Trophoblast cell (in vitro differentiated cells and primary cell): ENCODE measurements around the gene SAP30BP.

ENCODE experiments used
- DNase-seq, 2 donors: peaks; one replicate each; pipeline ENCODE4 v3.0.0-alpha.2; 2016
- H2AFZ ChIP-seq: 2 replicates; pipeline ENCODE4 v1.6.1; 2013; ENCODE audit warnings: low read length, moderate library complexity, mild to moderate bottlenecking; ENCODE audit not compliant: insufficient read depth, poor library complexity
- H2AK5ac ChIP-seq: 2 replicates; pipeline ENCODE4 v1.6.1; 2013; ENCODE audit warnings: mild to moderate bottlenecking, low read length
- H2BK120ac ChIP-seq: 2 replicates; pipeline ENCODE4 v1.6.1; 2013; ENCODE audit warnings: low read length, mild to moderate bottlenecking, moderate library complexity; ENCODE audit not compliant: insufficient read depth, poor library complexity
- H2BK12ac ChIP-seq: 2 replicates; pipeline ENCODE4 v1.6.1; 2013; ENCODE audit warnings: mild to moderate bottlenecking, low read length, moderate library complexity
- H2BK5ac ChIP-seq: 2 replicates; pipeline ENCODE4 v1.6.1; 2013; ENCODE audit warnings: low read length, low read depth, moderate library complexity, mild to moderate bottlenecking; ENCODE audit not compliant: poor library complexity
- H3K14ac ChIP-seq: 2 replicates; pipeline ENCODE4 v1.6.1; 2013; ENCODE audit warnings: mild to moderate bottlenecking, low read length
- H3K18ac ChIP-seq: 2 replicates; pipeline ENCODE4 v1.6.1; 2013; ENCODE audit warnings: mild to moderate bottlenecking, low read length
- H3K23ac ChIP-seq: 2 replicates; pipeline ENCODE4 v1.6.1; 2013; ENCODE audit warnings: low read length
- H3K27ac ChIP-seq: 2 replicates; pipeline ENCODE4 v1.5.1; 2013; ENCODE audit warnings: low read depth, mild to moderate bottlenecking, inconsistent platforms, low read length, moderate library complexity
- H3K27me3 ChIP-seq: 2 replicates; pipeline ENCODE4 v1.6.1; 2013; ENCODE audit warnings: inconsistent platforms, mild to moderate bottlenecking, low read length, moderate library complexity; ENCODE audit not compliant: insufficient read depth
- H3K36me3 ChIP-seq, 2 experiments: 1 replicate in 1 of 2; 2 replicates in 1 of 2; pipeline ENCODE4 v1.6.1; 2013; ENCODE audit warnings: low read length in 2 of 2, mild to moderate bottlenecking in 2 of 2, moderate library complexity in 1 of 2; ENCODE audit not compliant: insufficient read depth in 2 of 2, control insufficient read depth in 1 of 2
- H3K4ac ChIP-seq: 2 replicates; pipeline ENCODE4 v1.6.1; 2013; ENCODE audit warnings: low read depth, mild to moderate bottlenecking, low read length, moderate library complexity
- H3K4me1 ChIP-seq, 2 experiments: 1 replicate in 1 of 2; 2 replicates in 1 of 2; pipeline ENCODE4 v1.6.1; 2013; ENCODE audit warnings: low read length in 2 of 2, mild to moderate bottlenecking in 2 of 2, moderate library complexity in 1 of 2; ENCODE audit not compliant: insufficient read depth in 2 of 2, control insufficient read depth in 1 of 2
- H3K4me2 ChIP-seq: 2 replicates; pipeline ENCODE4 v1.6.1; 2013; ENCODE audit warnings: inconsistent platforms, mild to moderate bottlenecking, low read length, moderate library complexity
- H3K4me3 ChIP-seq: 2 replicates; pipeline ENCODE4 v1.5.1; 2013; ENCODE audit warnings: mild to moderate bottlenecking, low read depth, low read length, inconsistent platforms
- H3K79me1 ChIP-seq: one replicate; pipeline ENCODE4 v1.6.1; 2013; ENCODE audit warnings: low read length
- H3K79me2 ChIP-seq: 2 replicates; pipeline ENCODE4 v1.6.1; 2013; ENCODE audit warnings: low read length, mild to moderate bottlenecking; ENCODE audit not compliant: control insufficient read depth, insufficient read depth, poor library complexity
- H3K9ac ChIP-seq: 2 replicates; pipeline ENCODE4 v1.6.1; 2013; ENCODE audit warnings: mild to moderate bottlenecking, low read length
- H3K9me3 ChIP-seq: 2 replicates; pipeline ENCODE4 v1.6.1; 2013; ENCODE audit warnings: low read depth, mild to moderate bottlenecking, control low read depth, inconsistent platforms, low read length; ENCODE audit not compliant: insufficient read depth
- H4K12ac ChIP-seq: 2 replicates; pipeline ENCODE4 v1.6.1; 2013; ENCODE audit warnings: low read depth, mild to moderate bottlenecking, low read length, moderate library complexity
- H4K8ac ChIP-seq: 2 replicates; pipeline ENCODE4 v1.6.1; 2013; ENCODE audit warnings: low read depth, mild to moderate bottlenecking, low read length, moderate library complexity
- H4K91ac ChIP-seq: one replicate; pipeline ENCODE4 v1.6.1; 2013; ENCODE audit warnings: low read depth, mild to moderate bottlenecking, low read length, moderate library complexity
- WGBS: extraction: QIAGEN DNeasy Blood & Tissue Kit; methylation state at CpG from one replicate; pipeline ENCODE4 v1.1.7; 2013; ENCODE audit warnings: missing lambda C conversion rate; ENCODE audit not compliant: insufficient read length, insufficient coverage; ENCODE audit errors: extremely low coverage; 5-methylcytosine and 5-hydroxymethylcytosine counted together

SAP30BP gene

DNA sequence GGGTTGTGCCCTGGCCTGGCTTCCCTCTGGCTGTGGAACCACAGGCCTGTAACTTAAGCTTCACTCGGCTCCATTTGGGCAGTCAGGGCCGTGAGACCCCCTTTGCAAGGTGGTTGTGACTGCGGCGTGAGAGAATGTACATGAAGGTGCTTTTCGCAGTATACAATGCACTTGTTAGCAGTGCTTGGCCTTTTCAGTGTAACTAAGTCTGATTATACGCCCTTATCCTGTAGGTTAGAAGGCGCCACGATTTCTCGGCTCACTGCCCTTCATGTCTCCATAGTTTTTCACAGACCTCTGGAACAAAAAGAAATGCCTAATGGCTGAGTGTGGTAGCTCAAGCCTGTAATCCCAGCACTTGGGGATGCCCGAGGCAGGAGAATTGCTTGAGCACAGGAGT lies 13.3 kb downstream of the SAP30BP start:
- no CpG with 5 or more reads among the region's 10 CpGs for WGBS
- Histone ChIP-seq H3K79me2 (peaks cover 9% of the 10 kb centered on the region), H2BK5ac (peak overlapping the region; percentile 38), H3K14ac (peak overlapping the region; percentile 54), H3K27me3 (no peaks in the 10 kb centered on the region), H2AFZ (no peak overlapping the region), H2BK120ac (peak overlapping the region; percentile 53), H3K4ac (peak overlapping the region; percentile 25), H3K4me2 (no peak overlapping the region), H4K12ac (no peak overlapping the region), H3K4me1 (peaks cover 23 to 36% of the 10 kb centered on the region in 2 experiments), H2AK5ac (peak overlapping the region; percentile 63), H4K91ac (peak overlapping the region; percentile 72), H3K23ac (no peak overlapping the region), H3K4me3 (no peak overlapping the region), H4K8ac (peak overlapping the region; percentile 59), H3K27ac (peak overlapping the region; percentile 69), H3K36me3 (peaks cover 12 to 14% of the 10 kb centered on the region in 2 experiments), H2BK12ac (peak overlapping the region; percentile 80), H3K9ac (no peak overlapping the region), H3K9me3 (no peaks in the 10 kb centered on the region), H3K79me1 (peaks cover 15% of the 10 kb centered on the region), H3K18ac (peak overlapping the region; percentile 80)
- peak; percentile 89 to 92 for DNase-seq

DNA sequence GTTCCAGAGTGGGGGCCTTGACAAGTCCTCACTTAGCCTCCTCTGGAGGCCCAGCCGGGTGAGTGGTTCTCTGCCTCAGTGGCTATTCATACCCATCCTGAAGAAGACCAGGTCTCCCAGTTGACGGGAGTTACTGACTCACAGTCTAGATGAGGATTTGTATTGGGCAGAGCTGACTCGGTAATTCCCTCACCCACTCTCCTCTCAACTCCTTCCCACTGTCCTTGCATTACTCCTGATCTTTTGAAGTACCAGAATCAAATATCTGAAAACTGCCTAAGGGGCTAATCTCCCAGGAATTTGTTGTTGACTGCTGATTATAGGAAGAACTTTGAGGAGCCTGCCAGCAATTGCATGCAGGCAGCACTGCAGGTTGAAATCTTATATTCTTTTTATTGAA lies 14.2 kb downstream of the SAP30BP start:
- H3K27me3 ChIP-seq, result no peaks in the 10 kb centered on the region
- peaks cover 15% of the 10 kb centered on the region for H3K79me1 ChIP-seq
- no peak overlapping the region for H2BK12ac ChIP-seq
- peak overlapping the region; percentile 69 for H3K27ac ChIP-seq
- no peak overlapping the region for H3K4me3 ChIP-seq
- no peak overlapping the region for H3K14ac ChIP-seq
- WGBS, result no CpG with 5 or more reads among the region's 3 CpGs
- H3K4me1 ChIP-seq, result peaks cover 25 to 39% of the 10 kb centered on the region in 2 experiments
- H4K8ac ChIP-seq, result no peak overlapping the region
- H3K79me2 ChIP-seq, result peaks cover 12% of the 10 kb centered on the region
- no peak overlapping the region for H3K9ac ChIP-seq
- peak; percentile 27 to 40 for DNase-seq
- H3K18ac ChIP-seq, result no peak overlapping the region
- H3K36me3 ChIP-seq, result peaks cover 10 to 12% of the 10 kb centered on the region in 2 experiments
- peak overlapping the region; percentile 32 for H4K91ac ChIP-seq
- no peak overlapping the region for H4K12ac ChIP-seq
- H3K4ac ChIP-seq, result no peak overlapping the region
- H3K4me2 ChIP-seq, result no peak overlapping the region
- H3K9me3 ChIP-seq, result no peaks in the 10 kb centered on the region
- H2BK5ac ChIP-seq, result peak overlapping the region; percentile 52
- no peak overlapping the region for H2AK5ac ChIP-seq
- no peak overlapping the region for H3K23ac ChIP-seq
- no peak overlapping the region for H2AFZ ChIP-seq
- no peak overlapping the region for H2BK120ac ChIP-seq

GRCh38 chr17:75683583-75683982 lies 16.4 kb downstream of the SAP30BP start:
- Histone ChIP-seq H4K12ac (no peak overlapping the region), H2AK5ac (no peak overlapping the region), H3K4me3 (no peak overlapping the region), H2BK12ac (no peak overlapping the region), H3K18ac (no peak overlapping the region), H3K9ac (no peak overlapping the region), H2BK5ac (peak overlapping the region; percentile 10), H3K4ac (peak overlapping the region; percentile 60), H3K23ac (no peak overlapping the region), H3K79me1 (peaks cover 23% of the 10 kb centered on the region), H3K27ac (no peak overlapping the region), H3K36me3 (peaks cover 9 to 11% of the 10 kb centered on the region in 2 experiments), H4K8ac (no peak overlapping the region), H3K79me2 (peaks cover 20% of the 10 kb centered on the region), H3K27me3 (no peaks in the 10 kb centered on the region), H2AFZ (no peak overlapping the region), H3K14ac (peak overlapping the region; percentile 26), H4K91ac (peak overlapping the region; percentile 27), H3K9me3 (no peaks in the 10 kb centered on the region), H3K4me2 (no peak overlapping the region), H3K4me1 (peaks cover 36 to 47% of the 10 kb centered on the region in 2 experiments), H2BK120ac (no peak overlapping the region)
- no peak for DNase-seq
- no CpG with 5 or more reads among the region's 4 CpGs for WGBS

DNA sequence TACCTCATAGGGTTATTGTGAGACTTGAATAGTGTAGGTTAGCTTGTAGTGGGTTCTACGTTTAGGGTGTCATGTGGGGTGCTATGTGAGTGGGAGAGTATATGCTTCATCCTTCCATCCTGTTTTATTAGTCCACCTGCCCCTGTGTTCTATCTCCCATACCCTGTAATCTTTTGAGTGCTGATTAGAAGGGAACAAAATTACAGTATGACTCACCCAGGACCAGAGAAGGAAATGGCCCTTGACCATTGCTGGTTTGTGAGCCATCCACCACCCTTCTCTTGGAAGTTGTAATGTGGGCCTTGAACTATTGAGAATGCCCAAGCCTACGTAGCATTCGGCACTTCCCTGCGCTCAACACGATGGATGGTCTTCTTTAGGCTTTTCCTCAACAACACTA lies 17.1 kb downstream of the SAP30BP start:
- Histone ChIP-seq H3K79me2 (peaks cover 23% of the 10 kb centered on the region), H4K12ac (no peak overlapping the region), H3K36me3 (peaks cover 7 to 10% of the 10 kb centered on the region in 2 experiments), H2AFZ (no peak overlapping the region), H3K27ac (peak overlapping the region; percentile 63), H3K4me2 (no peak overlapping the region), H3K23ac (no peak overlapping the region), H3K4ac (peak overlapping the region; percentile 53), H3K4me3 (no peak overlapping the region), H4K8ac (no peak overlapping the region), H2BK12ac (peak overlapping the region; percentile 25), H3K14ac (peak overlapping the region; percentile 33), H3K9me3 (no peaks in the 10 kb centered on the region), H3K79me1 (peaks cover 26% of the 10 kb centered on the region), H2AK5ac (no peak overlapping the region), H3K4me1 (peaks cover 41 to 51% of the 10 kb centered on the region in 2 experiments), H3K9ac (no peak overlapping the region), H2BK120ac (peak overlapping the region; percentile 34), H4K91ac (peak overlapping the region; percentile 46), H3K27me3 (no peaks in the 10 kb centered on the region), H2BK5ac (peak overlapping the region; percentile 42), H3K18ac (peak overlapping the region; percentile 22)
- peak in 1 of 2 donors; percentile 30 for DNase-seq
- WGBS, result no CpG with 5 or more reads among the region's 5 CpGs
